Measurements from ENCODE around the gene HMGB1. TPM values are rescaled to one million over a fixed set of nuclear protein-coding genes. Genes with fewer than 3 reads are reported as not detected.

The HMGB1 gene
- total and polyA plus RNA-seq, 2 of the 13 experiments (the other 11 are each of a cell fraction or from before 2014, with no cell fraction given): 115 to 584 TPM

DNA sequence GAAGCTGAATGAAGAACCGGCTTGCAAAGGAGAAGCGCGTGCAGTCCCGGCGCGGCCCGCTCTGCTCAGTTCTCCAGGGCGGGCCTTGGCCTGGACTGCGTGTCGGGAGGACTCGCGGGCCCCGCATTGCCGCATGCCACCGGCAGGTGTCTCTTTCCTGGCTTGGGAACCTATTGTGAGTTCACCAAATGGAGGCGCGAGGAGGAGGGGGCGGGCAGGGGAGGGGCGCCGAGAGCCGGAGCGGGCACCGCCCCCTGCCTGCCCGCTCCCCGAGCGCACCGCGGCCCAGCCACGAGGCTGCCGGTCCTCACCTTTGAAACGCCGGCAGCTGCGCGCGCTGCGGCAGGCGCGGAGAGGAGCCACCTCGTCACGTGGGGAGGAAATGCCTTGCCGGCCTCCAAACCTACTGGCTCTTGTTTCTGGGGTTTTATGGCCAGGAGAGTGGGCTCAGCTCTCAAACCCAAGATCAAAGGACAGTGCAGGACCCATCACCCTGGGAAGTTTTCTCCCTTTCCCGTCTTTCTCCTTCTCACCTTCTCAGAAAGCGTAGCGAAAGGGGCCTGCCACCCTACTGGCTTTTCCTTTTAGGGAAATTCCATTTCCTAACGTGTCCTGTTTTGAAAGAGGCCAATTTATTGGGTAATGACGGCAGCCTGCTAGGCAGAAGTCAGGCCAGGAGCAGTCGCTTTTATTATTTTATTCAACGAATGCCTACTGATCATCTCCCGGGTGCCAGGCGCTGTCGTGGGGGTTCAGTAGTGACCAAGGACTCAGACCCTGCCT, 57.2 kb downstream of the HMGB1 start (continued):
- TF ChIP-seq, protein P1, sequence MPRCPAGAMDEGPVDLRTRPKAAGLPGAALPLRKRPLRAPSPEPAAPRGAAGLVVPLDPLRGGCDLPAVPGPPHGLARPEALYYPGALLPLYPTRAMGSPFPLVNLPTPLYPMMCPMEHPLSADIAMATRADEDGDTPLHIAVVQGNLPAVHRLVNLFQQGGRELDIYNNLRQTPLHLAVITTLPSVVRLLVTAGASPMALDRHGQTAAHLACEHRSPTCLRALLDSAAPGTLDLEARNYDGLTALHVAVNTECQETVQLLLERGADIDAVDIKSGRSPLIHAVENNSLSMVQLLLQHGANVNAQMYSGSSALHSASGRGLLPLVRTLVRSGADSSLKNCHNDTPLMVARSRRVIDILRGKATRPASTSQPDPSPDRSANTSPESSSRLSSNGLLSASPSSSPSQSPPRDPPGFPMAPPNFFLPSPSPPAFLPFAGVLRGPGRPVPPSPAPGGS (CRISPR knock-in tag; IDR thresholded peaks at IDR 0.05): 0 out of 2 replicates have a peak, but pooled peaks have one; percentile 43
- TF ChIP-seq ZFP62 (CRISPR knock-in tag; IDR thresholded peaks at IDR 0.05) (no peak), PHF8 (CRISPR knock-in tag; IDR thresholded peaks at IDR 0.05) (no peak), ISL2 (CRISPR knock-in tag; IDR thresholded peaks at IDR 0.05) (no peak), RFX5 (IDR thresholded peaks at IDR 0.05; ENCODE audit: low read depth, low read length) (no peak), POLR2G (IDR thresholded peaks at IDR 0.05; ENCODE audit: low read depth, low read length) (peak; percentile 50; the same call in 1 of the 2 replicates), ZMAT3 (CRISPR knock-in tag; conservative IDR thresholded peaks at IDR 0.05) (peak; percentile 90; the same call in 1 of the 2 replicates), CBX1 (IDR thresholded peaks at IDR 0.05; ENCODE audit: low read depth) (peak; percentile 86), KDM5B (CRISPR knock-in tag; IDR thresholded peaks at IDR 0.05; ENCODE audit: borderline replicate concordance) (peak; percentile 89; the same call in 1 of the 2 replicates), CREB1 (IDR thresholded peaks at IDR 0.05) (no peak), CREB1 (CRISPR knock-in tag; IDR thresholded peaks at IDR 0.05) (no peak), CENPX (CRISPR knock-in tag; IDR thresholded peaks at IDR 0.05) (no peak), ZNF143 (CRISPR knock-in tag; IDR thresholded peaks at IDR 0.05) (0 out of 2 replicates have a peak, but pooled peaks have one; percentile 32), ZBTB38 (CRISPR knock-in tag; IDR thresholded peaks at IDR 0.05) (peak; percentile 73)
- TF ChIP-seq, protein P2, sequence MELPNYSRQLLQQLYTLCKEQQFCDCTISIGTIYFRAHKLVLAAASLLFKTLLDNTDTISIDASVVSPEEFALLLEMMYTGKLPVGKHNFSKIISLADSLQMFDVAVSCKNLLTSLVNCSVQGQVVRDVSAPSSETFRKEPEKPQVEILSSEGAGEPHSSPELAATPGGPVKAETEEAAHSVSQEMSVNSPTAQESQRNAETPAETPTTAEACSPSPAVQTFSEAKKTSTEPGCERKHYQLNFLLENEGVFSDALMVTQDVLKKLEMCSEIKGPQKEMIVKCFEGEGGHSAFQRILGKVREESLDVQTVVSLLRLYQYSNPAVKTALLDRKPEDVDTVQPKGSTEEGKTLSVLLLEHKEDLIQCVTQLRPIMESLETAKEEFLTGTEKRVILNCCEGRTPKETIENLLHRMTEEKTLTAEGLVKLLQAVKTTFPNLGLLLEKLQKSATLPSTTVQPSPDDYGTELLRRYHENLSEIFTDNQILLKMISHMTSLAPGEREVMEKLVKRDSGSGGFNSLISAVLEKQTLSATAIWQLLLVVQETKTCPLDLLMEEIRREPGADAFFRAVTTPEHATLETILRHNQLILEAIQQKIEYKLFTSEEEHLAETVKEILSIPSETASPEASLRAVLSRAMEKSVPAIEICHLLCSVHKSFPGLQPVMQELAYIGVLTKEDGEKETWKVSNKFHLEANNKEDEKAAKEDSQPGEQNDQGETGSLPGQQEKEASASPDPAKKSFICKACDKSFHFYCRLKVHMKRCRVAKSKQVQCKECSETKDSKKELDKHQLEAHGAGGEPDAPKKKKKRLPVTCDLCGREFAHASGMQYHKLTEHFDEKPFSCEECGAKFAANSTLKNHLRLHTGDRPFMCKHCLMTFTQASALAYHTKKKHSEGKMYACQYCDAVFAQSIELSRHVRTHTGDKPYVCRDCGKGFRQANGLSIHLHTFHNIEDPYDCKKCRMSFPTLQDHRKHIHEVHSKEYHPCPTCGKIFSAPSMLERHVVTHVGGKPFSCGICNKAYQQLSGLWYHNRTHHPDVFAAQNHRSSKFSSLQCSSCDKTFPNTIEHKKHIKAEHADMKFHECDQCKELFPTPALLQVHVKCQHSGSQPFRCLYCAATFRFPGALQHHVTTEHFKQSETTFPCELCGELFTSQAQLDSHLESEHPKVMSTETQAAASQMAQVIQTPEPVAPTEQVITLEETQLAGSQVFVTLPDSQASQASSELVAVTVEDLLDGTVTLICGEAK (IDR thresholded peaks at IDR 0.05): no peak
- TF ChIP-seq, protein P2 (CRISPR knock-in tag; IDR thresholded peaks at IDR 0.05): peak; percentile 59

Measured in HepG2 (cell line).